Tibial artery (tissue), 4 donors: Measurements from ENCODE around the gene FAM131A.

ENCODE experiments used
- DNase-seq, 2 donors: peaks; one replicate each; pipeline ENCODE4 v3.0.0-alpha.2; 2019
- H3K27ac ChIP-seq, 2 donors: fragments of 200-600 bp; sonication (generic) in 1 of 2; 1 replicate in 1 of 2; 2 replicates in 1 of 2; pipeline ENCODE4 v1.5.1; 2018 to 2019; ENCODE audit warnings: mild to moderate bottlenecking in 1 of 2
- H3K27me3 ChIP-seq, 2 donors: fragments of 200-600 bp; sonication (generic) in 1 of 2; one replicate each; pipeline versions ENCODE4 v1.5.1 to v1.6.0; 2016 to 2019
- H3K36me3 ChIP-seq, 3 donors: fragments of 200-600 bp; sonication (generic) in 2 of 3; one replicate each; pipeline ENCODE4 v1.5.1; 2016 to 2019; ENCODE audit warnings: mild to moderate bottlenecking in 2 of 3
- H3K4me1 ChIP-seq, 4 donors: fragments of 200-600 bp; sonication (generic) in 2 of 4; 1 replicate in 3 of 4; 2 replicates in 1 of 4; pipeline ENCODE4 v1.5.1; 2016 to 2019
- H3K4me3 ChIP-seq, 2 donors: fragments of 200-600 bp; sonication (generic) in 1 of 2; 1 replicate in 1 of 2; 2 replicates in 1 of 2; pipeline ENCODE4 v1.5.1; 2018 to 2019; ENCODE audit warnings: mild to moderate bottlenecking in 2 of 2
- H3K9me3 ChIP-seq, 3 donors: fragments of 200-600 bp; sonication (generic) in 1 of 3; one replicate each; pipeline ENCODE4 v1.5.1; 2016 to 2019
- CTCF ChIP-seq, 2 experiments: fragments of 200-600 bp in 1 of 2; fragments of 450-650 bp in 1 of 2; IDR thresholded peaks; one replicate each; pipeline ENCODE4 v1.5.1; 2017 to 2019; ENCODE audit warnings: antibody characterized with exemption in 2 of 2, mild to moderate bottlenecking in 1 of 2, moderate library complexity in 1 of 2
- intact Hi-C: fragments of 100-400 bp; cut with DNase I; formaldehyde crosslinking; loops from one replicate; pipeline ENCODE4 v1.15.0; 2023; ENCODE audit warnings: low total_unique reads

FAM131A gene

GRCh38 chr3:184362668-184363546 lies 25.5 kb downstream of the FAM131A start:
- Histone ChIP-seq H3K9me3 (no peaks in the 10 kb centered on the region), H3K27me3 (no peaks in the 10 kb centered on the region), H3K4me1 (peaks cover 0 to 35% (median 19%) of the 10 kb centered on the region in 4 donors), H3K36me3 (peaks cover 0 to 32% (median 9%) of the 10 kb centered on the region in 3 donors), H3K4me3 (peak overlapping the region; percentile 69 to 96), H3K27ac (peak overlapping the region; percentile 97 to 98)
- intact Hi-C loops: loop anchor here (2.0 kb wide), 1 partner anchor 26 kb away; the partner anchor contains the start of gene FAM131A
- TF ChIP-seq CTCF (IDR thresholded peaks at IDR 0.05): peak; percentile 45 to 46
- peak; percentile 93 to 98 for DNase-seq

GRCh38 chr3:184366619-184367289 lies 29.4 kb downstream of the FAM131A start:
- Histone ChIP-seq H3K4me3 (no peak overlapping the region), H3K36me3 (peaks cover 0 to 32% (median 9%) of the 10 kb centered on the region in 3 donors), H3K4me1 (peaks cover 0 to 46% (median 33%) of the 10 kb centered on the region in 4 donors), H3K27ac (no peak overlapping the region), H3K27me3 (no peaks in the 10 kb centered on the region), H3K9me3 (no peaks in the 10 kb centered on the region)
- TF ChIP-seq CTCF (IDR thresholded peaks at IDR 0.05): no peak
- no peak for DNase-seq
- intact Hi-C loops: no loop called here

- Histone ChIP-seq H3K27me3 (no peaks in the 10 kb centered on the region), H3K27ac (peak overlapping the region in 1 of 2 donors; percentile 63), H3K4me1 (peaks cover 0 to 50% (median 33%) of the 10 kb centered on the region in 4 donors), H3K4me3 (no peak overlapping the region), H3K9me3 (no peaks in the 10 kb centered on the region), H3K36me3 (peaks cover 0 to 32% (median 9%) of the 10 kb centered on the region in 3 donors)
- intact Hi-C loops: no loop called here
- DNase-seq: peak in 1 of 2 donors; percentile 61
- no peak for TF ChIP-seq CTCF (IDR thresholded peaks at IDR 0.05)
Observed at GRCh38 chr3:184368116-184368515, 30.7 kb downstream of the FAM131A start.

GRCh38 chr3:184368586-184369183 lies 31.3 kb downstream of the FAM131A start:
- peaks cover 0 to 50% (median 30%) of the 10 kb centered on the region in 4 donors for H3K4me1 ChIP-seq
- H3K9me3 ChIP-seq: no peaks in the 10 kb centered on the region
- DNase-seq: peak in 1 of 2 donors; percentile 77
- H3K27me3 ChIP-seq: no peaks in the 10 kb centered on the region
- H3K4me3 ChIP-seq: no peak overlapping the region
- peak overlapping the region; percentile 54 to 63 for H3K27ac ChIP-seq
- H3K36me3 ChIP-seq: peaks cover 0 to 32% (median 9%) of the 10 kb centered on the region in 3 donors
- intact Hi-C loops: no loop called here
- no peak for TF ChIP-seq CTCF (IDR thresholded peaks at IDR 0.05)

- H3K9me3 ChIP-seq: no peaks in the 10 kb centered on the region
- no peak overlapping the region for H3K27ac ChIP-seq
- TF ChIP-seq CTCF (IDR thresholded peaks at IDR 0.05): peak; percentile 94 to 97
- H3K36me3 ChIP-seq: peaks cover 0 to 16% (median 4%) of the 10 kb centered on the region in 3 donors
- peaks cover 0 to 39% (median 21%) of the 10 kb centered on the region in 4 donors for H3K4me1 ChIP-seq
- no peak overlapping the region for H3K4me3 ChIP-seq
- intact Hi-C loops: loop anchor here (5.0 to 10.0 kb wide), 3 partner anchors 96 to 173 kb away; no protein-coding TSS in a partner anchor
- H3K27me3 ChIP-seq: no peaks in the 10 kb centered on the region
- peak; percentile 74 to 88 for DNase-seq
Observed at GRCh38 chr3:184371570-184372018, 34.2 kb downstream of the FAM131A start.
